ENCODE measurements around the gene CCDC92B.

- TF ChIP-seq CTCF (IDR thresholded peaks at IDR 0.05) (no peak), POLR2A (IDR thresholded peaks at IDR 0.05) (no peak)
Observed at GRCh38 chr17:2700030-2700490, 49.4 kb downstream of the CCDC92B start.

Measured in thyroid gland (tissue), 4 donors.